Lower leg skin (tissue), 3 donors: ENCODE results near the gene UBL4B.

ENCODE experiments used
- CTCF ChIP-seq, 3 donors: fragments of 450-650 bp; IDR thresholded peaks; one replicate each; pipeline ENCODE4 v1.5.1; 2016; ENCODE audit warnings: antibody characterized with exemption in 3 of 3, mild to moderate bottlenecking in 3 of 3, moderate library complexity in 2 of 3
- POLR2A ChIP-seq, 2 donors: fragments of 450-650 bp; IDR thresholded peaks; one replicate each; pipeline ENCODE4 v1.6.1; 2016 to 2017; ENCODE audit warnings: antibody characterized with exemption in 2 of 2, mild to moderate bottlenecking in 1 of 2, moderate library complexity in 1 of 2

GRCh38 chr1:110076789-110077500 lies 35.3 kb upstream of the UBL4B start:
- TF ChIP-seq POLR2A (IDR thresholded peaks at IDR 0.05) (no peak), CTCF (IDR thresholded peaks at IDR 0.05) (no peak)
